Ishikawa (cell line): Measurements from ENCODE around the gene BACH2.

Source experiments
- CEBPB ChIP-seq: IDR thresholded peaks from 2 replicates; pipeline ENCODE4 v1.6.1; 2012
- CREB1 ChIP-seq: IDR thresholded peaks from 2 replicates; pipeline ENCODE4 v1.6.1; 2012; ENCODE audit warnings: low read depth
- EGR1 ChIP-seq: IDR thresholded peaks from 2 replicates; pipeline ENCODE4 v1.6.1; 2012
- EP300 ChIP-seq: IDR thresholded peaks from 2 replicates; pipeline ENCODE4 v1.6.1; 2012; ENCODE audit warnings: borderline replicate concordance
- FOXM1 ChIP-seq: IDR thresholded peaks from 2 replicates; pipeline ENCODE4 v1.6.1; 2012; ENCODE audit warnings: low read depth, borderline replicate concordance
- MAX ChIP-seq: IDR thresholded peaks from 2 replicates; pipeline ENCODE4 v1.6.1; 2012
- NFIC ChIP-seq: IDR thresholded peaks from 2 replicates; pipeline ENCODE4 v1.6.1; 2012
- RAD21 ChIP-seq: IDR thresholded peaks from 2 replicates; pipeline ENCODE4 v1.6.1; 2012; ENCODE audit warnings: low read depth
- REST ChIP-seq: IDR thresholded peaks from 2 replicates; pipeline ENCODE4 v1.6.1; 2012; ENCODE audit warnings: low read depth, mild to moderate bottlenecking
- TAF1 ChIP-seq: IDR thresholded peaks from 2 replicates; pipeline ENCODE4 v1.6.1; 2012; ENCODE audit warnings: low read depth, mild to moderate bottlenecking
- TCF12 ChIP-seq: IDR thresholded peaks from 2 replicates; pipeline ENCODE4 v1.6.1; 2012; ENCODE audit warnings: low read depth
- TEAD4 ChIP-seq: IDR thresholded peaks from 2 replicates; pipeline ENCODE4 v1.6.1; 2012
- USF1 ChIP-seq: IDR thresholded peaks from 2 replicates; pipeline ENCODE4 v1.6.1; 2012
- YY1 ChIP-seq: IDR thresholded peaks from 2 replicates; pipeline ENCODE4 v1.6.1; 2012; ENCODE audit warnings: low read depth
- ZBTB7A ChIP-seq: IDR thresholded peaks from 2 replicates; pipeline ENCODE4 v1.6.1; 2012; ENCODE audit warnings: low read depth

The BACH2 gene

DNA sequence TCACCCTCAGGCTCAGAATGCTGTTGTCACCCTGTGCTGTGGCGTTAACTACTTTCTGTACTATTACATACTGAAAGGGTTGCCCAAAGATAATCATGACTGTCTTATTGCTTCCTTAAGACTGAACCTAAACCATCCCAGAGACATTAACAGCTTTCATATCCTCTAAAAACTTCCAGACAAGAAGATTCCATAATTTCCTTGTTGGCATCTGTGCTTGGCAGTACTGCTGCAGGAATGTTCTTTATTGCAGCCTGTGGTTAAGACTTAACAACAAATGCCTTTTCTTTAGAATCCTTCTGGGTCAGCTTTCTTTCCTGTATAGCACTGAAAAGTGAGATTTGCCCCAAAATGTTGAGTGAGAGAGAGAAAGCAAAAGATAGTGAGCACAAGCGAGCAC lies 292.7 kb downstream of the BACH2 start:
- TF ChIP-seq RAD21 (no peak), EP300 (no peak), MAX (no peak), CREB1 (no peak), CEBPB (no peak), EGR1 (no peak), NFIC (no peak), USF1 (no peak), FOXM1 (no peak), TCF12 (no peak), TEAD4 (no peak), ZBTB7A (no peak), REST (no peak), YY1 (no peak)

- TF ChIP-seq ZBTB7A, result no peak
- no peak for TF ChIP-seq FOXM1
- TF ChIP-seq CEBPB, result no peak
- no peak for TF ChIP-seq CREB1
- TF ChIP-seq TEAD4, result no peak
- TF ChIP-seq MAX, result no peak
- no peak for TF ChIP-seq EP300
- no peak for TF ChIP-seq EGR1
- TF ChIP-seq TAF1, result no peak
- no peak for TF ChIP-seq NFIC
- TF ChIP-seq YY1, result no peak
- TF ChIP-seq REST, result no peak
- no peak for TF ChIP-seq RAD21
- TF ChIP-seq TCF12, result no peak
- TF ChIP-seq USF1, result no peak
Measured at GRCh38 chr6:90003069-90003795, 293.4 kb downstream of the BACH2 start.

- TF ChIP-seq MAX, result no peak
- TF ChIP-seq EGR1, result no peak
- no peak for TF ChIP-seq TEAD4
- no peak for TF ChIP-seq EP300
- no peak for TF ChIP-seq CREB1
- no peak for TF ChIP-seq RAD21
- TF ChIP-seq CEBPB, result no peak
- no peak for TF ChIP-seq FOXM1
- TF ChIP-seq YY1, result no peak
- no peak for TF ChIP-seq NFIC
Measured at GRCh38 chr6:90000864-90001731, 295.5 kb downstream of the BACH2 start.

- TF ChIP-seq ZBTB7A (no peak), CREB1 (no peak), NFIC (no peak), RAD21 (no peak), USF1 (no peak), TCF12 (no peak), MAX (no peak), EGR1 (no peak), YY1 (no peak)
Measured at GRCh38 chr6:89999945-90000825, 296.5 kb downstream of the BACH2 start.
